Activated CD8-positive, alpha-beta memory T cell treated with anti-CD3 and anti-CD28 coated beads, Interleukin-2, amount 50 U/mL, for 1 hour (primary cell): ENCODE measurements around the gene GNPTG.
A peak's percentile ranks its signal among the peaks of the same experiment; 100 is the strongest.

ENCODE experiments used
- DNase-seq: peaks from one replicate; pipeline ENCODE4 v3.0.0-alpha.2; 2020; ENCODE audit errors: extremely low read depth

Gene GNPTG

DNA sequence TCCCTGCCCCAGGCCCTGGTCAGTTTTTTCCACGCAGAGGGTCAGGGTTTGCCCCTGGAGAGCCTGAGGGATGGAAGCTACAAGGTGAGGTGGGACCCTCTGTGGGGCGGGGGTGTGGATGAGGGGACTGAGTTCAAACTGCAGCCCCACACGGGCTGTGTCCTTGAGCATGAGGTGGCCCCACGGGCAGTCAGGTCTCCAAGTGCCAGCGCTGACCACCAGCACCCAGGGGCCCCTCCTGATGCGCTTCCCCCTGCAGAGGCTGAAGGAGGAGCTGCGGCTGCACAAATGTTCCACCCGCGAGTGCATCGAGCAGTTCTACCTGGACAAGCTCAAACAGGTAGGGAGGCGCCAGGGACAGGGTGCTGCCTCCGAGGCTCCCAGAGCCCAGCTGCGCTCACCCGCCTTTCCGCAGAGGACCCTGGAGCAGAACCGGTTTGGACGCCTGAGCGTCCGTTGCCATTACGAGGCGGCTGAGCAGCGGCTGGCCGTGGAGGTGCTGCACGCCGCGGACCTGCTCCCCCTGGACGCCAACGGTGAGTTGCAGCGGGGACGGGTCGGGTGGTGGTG, 4.4 kb upstream of the GNPTG start:
- DNase-seq, result no peak

DNA sequence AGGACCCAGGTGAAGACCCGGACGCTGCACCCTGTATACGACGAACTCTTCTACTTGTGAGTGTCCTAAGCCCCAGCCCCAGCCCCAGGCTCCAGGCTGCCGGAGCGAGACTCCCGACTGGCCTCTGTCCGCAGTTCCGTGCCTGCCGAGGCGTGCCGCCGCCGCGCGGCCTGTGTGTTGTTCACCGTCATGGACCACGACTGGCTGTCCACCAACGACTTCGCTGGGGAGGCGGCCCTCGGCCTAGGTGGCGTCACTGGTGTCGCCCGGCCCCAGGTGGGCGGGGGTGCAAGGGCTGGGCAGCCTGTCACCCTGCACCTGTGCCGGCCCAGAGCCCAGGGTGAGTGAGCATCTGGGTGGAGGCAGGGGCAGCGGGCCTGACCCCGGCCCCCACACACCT, 3.8 kb upstream of the GNPTG start:
- no peak for DNase-seq

DNA sequence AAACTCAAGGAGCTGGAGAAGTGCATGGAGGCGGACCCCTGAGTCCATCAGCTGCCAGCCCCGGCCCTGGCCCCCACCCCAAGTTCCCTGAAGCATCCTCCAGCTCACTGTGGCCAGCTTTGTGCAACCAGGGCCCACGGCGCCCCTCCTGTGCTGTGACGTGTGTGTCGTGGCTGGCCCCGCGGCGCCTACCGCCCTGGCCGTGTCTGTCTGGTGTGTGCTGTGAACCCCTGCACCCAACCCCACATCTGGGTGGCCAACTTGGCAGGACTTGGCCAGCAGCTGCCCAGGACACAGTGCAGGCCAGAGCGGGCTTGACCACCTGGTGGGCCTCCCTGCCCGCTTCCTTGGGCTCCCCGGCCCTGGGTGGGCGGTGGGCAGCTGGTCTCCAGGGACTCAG, 3.3 kb upstream of the GNPTG start:
- DNase-seq, result no peak

DNA sequence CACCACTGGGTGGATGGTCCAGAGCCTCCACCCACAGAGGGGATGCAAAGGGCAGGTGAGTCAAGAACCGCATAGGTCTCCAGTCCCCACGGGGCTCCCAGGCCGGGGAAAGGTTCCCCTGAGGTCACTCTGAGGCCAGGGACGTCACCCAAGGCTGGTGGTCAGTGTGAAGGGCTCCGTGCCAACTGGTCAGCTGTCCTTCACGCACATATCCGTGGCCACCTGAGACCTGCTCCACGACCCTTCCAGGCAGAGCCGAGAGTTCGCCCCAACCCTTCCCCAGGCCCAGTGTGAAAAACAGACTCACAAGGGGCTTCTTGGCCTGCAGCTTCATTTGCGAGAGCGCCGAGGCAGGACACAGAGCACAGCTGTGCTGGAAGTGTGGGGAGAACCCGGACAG, 2.8 kb upstream of the GNPTG start:
- DNase-seq, result no peak

DNA sequence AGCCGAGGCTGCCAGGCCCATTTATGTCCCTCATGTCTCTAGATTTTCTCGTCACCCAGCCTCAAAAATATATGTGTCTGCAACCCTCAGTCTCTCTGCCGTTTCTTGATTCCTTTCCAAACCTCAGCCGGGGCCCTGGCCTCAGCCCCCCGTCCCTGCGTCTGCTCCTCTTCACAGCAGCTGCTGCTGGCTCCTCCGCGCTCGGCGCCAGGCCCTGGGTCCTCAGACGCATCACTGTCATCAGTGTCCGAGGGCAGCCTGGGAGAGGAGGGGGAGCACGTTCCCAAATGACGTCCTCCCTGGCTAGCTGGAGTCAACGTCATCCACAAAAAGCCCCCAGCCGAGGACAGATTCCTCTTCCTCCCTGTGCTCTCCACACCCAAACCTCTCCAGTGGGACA, 2.4 kb upstream of the GNPTG start:
- DNase-seq, result no peak

DNA sequence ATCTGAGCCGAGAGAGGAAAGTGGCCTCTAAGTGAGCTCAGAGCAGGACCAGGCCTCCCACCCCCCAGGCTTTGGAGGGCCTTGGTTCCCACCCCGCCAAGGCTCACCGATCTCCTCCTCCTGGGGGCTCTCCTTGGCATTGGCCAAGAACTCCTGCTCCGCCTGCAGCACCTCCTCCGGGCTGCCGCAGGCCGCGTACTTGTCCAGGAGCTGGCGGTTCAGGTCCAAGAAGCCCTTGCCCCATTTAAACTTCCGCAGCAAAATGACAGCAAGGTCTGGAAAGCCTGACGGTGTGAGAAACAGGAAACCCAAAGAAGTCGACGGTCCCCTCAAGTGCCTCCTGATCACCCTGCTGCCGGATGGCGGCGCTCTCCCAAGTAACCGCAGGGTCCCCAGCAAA, 1.8 kb upstream of the GNPTG start:
- DNase-seq, result no peak

DNA sequence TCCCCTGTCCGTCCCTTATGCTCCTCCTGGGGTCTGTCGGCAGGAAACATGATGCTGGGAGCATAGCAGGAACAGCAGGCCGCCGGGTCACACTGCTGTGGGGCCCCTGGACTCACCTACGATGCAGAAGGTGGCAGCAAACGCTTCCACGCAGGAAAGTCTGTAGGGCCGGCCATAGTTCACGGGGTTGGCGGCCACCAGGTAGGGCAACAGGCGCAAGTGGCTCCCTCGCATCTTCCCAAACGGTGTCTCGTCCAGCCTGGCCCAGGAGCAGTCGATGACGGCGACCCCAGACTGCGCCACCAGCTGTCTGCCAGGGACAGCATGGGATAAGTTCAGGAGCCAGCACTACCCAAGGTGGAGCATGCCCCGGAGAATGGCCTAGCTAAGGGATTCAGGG, 1.0 kb upstream of the GNPTG start:
- no peak for DNase-seq

DNA sequence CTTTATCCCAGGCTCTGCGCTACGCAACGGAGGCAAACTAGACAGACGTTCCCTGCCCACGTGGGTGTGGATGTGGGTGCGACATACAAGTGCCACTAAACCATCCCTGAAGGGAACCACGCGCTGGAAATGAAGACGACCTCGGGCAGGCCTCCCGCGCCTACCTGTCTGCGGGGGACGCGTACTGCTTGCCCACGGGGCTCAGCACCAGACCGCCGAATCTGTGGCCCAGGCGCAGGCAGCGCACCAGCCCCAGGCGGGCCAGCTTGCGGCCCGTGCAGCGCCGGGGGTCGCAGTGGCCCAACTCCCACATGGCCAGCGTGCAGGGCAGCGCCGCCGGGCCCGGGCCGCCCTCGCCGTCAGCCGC, 533 bp upstream of the GNPTG start:
- DNase-seq, result no peak

DNA sequence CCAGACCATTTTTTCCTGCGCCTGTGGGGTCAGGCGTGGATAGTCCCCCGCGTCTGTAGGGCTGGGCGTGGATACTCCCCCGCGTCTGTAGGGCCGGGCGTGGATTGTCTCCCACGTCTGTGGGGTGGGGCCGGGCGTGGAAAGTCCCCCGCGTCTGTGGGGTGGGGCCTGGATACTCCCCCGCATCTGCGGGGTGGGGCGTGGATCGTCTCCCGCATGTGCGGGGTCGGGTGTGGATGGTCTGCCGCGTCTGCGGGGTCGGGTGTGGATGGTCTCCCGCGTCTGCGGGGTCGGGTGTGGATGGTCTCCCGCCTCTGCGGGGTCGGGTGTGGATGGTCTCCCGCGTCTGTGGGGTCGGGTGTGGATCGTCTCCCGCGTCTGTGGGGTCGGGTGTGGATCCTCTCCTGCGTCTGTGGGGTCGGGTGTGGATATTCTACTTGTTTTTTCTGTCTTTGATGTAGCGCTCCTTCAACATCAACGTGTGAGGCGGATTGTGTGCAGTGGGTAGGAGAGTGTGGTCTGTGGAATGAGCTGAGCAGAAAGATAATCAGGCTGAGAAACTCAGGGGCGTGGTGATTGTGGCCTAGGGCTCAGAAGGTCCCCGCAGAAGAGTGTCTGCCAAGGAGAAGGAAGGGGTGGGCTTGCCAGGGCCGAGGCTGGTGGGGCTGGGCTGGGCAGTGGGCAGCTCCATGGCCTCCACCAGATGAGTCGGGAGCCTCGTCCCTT, 3.2 kb downstream of the GNPTG start:
- DNase-seq, result no peak

DNA sequence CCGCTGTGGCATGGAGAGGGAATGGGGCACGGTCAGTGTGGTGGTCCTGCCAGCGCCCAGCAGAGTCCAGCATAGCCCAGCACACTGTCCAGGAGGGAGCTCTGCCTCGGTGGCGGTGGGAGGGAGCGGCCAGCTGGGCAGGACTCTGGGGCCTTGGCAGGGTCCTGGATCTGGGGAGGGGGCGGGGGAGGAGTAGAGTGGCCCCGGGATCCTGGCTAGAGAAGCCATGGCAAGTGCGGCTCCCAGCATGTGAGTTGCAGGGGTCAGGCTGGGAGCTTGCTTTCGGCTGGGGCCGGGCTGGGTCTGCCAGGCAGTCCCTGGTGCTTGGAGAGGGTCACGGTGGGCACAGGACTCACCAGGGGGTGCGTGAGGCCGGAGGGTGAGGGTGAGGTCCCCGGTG, 3.9 kb downstream of the GNPTG start:
- no peak for DNase-seq

DNA sequence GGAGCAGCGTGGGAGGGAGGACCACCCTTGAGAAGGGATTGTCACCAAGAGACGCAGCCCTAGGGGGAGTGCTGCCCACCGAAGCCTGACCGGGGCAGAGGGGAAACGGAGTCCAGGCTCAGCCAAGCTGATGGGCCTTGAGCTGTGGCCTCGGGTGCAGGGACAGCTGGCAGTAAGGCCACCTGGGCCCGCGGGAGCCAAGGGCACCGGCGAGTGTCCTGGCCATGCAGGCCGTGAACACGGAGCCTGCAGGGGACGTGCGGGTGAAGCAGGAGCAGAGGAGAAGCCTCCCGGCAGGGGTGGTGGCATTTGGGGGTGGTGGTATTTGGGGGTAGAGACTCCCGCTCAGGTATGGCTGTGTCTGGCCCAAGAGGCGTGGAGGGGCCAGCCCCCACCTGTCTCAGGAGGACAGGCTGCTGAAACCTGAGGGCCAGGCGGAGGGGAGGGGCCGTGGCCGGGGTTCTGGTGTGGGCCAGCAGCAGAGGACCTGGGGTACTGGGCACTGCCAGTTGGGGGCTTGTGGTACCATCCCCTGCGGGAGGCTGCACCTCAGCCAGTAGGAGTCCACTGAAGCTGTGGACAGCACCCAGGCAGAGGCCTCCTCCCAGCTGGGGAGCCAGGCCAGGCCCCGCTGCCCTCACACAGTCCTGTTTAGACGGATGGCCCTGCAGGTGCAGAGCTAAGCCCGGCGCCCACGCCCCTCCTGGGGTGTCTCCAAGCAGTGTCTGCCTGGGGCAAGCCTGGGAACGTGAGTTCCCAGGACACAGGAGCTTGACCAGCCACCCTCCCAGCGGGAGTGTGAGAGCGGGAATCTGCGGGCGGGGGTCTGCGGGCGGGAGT, 4.5 kb downstream of the GNPTG start:
- no peak for DNase-seq

DNA sequence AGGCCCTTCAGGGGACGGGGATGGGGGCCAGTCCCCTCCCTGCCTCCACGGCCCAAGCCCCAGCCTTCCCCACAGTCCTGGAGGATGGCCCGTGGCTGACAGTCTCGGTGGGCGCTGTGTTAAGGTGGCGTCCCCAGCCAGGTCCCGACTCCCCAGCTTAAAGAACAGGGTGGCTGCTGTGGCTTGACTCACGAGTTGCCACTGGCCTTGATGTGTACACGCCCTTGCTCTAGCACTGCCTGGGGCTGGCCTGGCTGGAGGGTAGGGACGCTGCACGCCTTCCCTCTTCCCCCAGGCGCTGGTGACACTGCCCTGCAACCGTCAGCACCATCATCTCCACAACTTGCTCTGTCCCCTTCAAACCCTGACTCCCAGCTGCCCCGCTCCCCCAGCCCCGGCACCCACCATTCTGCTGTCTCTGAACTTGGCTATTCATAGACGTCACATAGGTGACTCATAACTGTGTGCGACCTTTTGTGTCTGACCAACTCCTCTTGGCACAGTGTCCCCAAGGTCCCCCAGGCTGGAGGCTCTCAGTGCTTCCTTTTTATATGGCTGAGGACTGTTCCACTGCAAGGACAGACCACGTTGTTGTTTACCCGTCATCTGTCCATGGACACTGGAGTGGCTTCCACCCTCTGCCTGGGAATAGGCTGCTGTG, 6.3 kb downstream of the GNPTG start:
- no peak for DNase-seq

DNA sequence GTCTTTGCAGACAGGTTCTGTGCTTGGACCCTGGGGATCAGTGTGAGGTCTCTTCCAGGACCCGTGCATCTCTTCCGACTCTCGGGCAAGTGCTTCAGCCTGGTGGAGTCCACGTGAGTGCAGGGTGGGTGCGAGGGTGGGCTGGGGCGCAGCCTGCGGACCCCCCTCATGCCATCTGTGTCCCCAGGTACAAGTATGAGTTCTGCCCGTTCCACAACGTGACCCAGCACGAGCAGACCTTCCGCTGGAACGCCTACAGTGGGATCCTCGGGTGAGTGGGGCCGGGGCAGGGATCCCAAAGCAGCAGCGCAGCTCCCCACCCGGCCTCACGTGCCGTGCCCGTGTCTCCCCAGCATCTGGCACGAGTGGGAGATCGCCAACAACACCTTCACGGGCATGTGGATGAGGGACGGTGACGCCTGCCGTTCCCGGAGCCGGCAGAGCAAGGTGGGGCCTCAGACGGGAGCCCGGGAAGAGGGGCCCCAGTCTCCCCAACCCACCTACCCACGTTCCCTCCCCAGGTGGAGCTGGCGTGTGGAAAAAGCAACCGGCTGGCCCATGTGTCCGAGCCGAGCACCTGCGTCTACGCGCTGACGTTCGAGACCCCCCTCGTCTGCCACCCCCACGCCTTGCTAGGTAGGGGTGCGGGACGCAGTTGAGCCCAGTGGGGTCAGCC, 10.1 kb downstream of the GNPTG start:
- no peak for DNase-seq

DNA sequence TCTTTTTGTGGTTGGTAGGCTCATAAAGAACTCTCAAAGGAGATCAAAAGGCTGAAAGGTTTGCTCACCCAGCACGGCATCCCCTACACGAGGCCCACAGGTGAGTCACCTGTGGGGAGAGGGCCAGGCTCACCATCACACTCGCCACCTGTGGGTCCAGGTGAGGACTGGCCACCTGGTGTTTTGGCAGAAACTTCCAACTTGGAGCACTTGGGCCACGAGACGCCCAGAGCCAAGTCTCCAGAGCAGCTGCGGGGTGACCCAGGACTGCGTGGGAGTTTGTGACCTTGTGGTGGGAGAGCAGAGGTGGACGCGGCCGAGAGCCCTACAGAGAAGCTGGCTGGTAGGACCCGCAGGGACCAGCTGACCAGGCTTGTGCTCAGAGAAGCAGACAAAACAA, 11.1 kb downstream of the GNPTG start:
- DNase-seq, result no peak

DNA sequence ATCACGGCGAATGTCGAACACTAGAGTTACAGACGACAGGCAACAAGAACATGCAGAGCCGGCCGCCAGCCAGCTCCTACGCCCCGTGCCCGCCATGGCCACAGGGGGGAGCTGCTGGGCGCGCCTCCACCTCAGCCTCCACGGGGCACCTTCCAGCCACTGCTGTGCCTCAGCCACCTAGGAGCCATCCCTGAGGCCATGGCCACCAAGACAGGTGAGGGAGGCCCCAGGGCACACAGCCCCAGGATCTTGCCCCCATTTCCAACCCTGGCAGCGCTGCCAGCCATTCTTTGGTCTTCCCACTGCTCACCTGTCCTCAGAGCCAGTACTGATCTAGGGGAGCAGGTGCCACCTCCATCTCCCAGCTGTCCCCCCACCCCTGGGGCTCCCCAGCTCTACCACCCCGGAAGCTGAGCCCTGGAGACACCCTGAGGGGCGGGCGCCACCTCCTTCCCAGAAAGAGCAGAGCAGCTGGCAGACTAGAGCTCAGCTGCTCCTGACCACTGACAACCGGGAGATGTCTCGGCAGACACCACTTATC, 11.8 kb downstream of the GNPTG start:
- DNase-seq, result peak; percentile 17

DNA sequence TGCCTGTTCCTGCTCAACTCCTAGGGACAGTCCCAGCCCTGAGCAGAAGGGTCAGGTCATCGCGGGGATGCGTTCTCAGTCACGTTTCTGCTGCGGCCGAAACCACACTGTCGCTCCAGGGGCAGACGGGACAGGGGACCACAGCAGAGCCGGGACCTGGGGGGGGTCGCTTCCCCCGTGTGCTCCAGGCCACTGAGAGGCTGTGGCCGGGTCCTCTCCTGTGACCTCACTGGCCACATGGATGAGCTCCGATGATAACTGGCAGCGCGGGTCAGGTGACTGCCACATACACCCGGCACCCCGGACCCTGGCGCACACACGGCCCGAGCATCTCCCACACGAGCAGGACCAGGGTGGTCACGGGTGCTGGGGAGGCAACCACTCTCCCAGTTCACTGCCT, 12.8 kb downstream of the GNPTG start:
- DNase-seq, result no peak

DNA sequence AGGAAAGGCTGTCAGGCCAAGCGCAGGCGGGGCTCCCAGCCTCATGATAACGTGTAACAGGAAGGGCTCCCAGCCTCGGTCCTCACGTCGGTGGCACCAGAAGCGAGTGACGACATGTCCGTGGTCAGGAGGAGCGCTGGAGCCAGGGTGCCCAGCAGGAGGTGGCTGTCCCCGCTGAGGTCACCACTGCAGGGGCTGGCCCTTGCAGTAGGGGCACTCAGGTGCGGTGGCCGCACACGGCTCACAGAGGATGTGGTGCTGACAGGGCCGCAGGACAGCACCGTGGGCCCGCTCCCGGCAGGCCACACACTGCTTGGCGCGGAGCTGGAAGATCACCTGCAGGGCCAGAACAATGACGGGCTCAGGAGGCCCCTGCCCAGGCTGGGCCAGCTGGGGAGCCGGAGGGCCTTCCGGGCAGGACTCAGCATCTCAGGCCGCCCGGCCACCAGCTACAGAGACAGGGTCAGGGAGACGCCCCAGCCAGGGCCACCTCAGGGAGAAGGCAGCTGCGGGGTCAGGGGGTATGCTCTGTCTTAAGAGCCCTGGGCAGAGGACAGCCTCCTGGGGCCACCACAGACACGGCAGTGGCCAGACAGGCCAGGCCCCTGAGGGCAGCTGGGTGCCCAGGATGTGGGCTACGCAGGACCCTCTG, 14.5 kb downstream of the GNPTG start:
- no peak for DNase-seq

DNA sequence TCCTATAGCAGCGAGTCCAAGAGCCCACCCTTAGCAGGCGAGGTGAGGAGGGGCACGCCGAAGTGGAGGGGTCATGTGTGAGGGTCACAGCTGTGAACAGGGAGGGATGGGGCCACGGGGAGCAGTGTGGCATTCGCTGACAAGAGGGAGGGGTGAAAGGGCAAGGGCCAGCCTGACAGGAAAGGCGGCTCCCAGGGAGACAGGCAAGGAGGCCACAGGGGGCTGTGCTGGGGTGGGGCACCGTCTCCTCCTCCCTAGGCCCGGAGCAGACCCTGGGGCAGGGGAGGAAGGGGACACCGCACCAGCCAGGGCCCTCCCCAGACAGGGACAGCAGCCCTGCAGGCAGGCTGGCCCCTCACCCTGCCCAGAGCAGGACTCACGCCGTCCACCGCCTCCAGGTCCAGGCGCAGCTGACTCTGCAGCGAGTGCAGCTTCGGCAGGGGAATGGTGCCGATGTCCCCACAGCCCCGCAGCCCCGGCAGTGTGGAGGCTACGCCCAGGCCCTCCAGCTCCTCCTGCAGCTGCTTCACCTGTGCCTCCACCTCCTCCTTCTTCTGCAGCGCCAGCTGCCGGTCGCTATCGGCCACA, 15.1 kb downstream of the GNPTG start:
- DNase-seq, result no peak

DNA sequence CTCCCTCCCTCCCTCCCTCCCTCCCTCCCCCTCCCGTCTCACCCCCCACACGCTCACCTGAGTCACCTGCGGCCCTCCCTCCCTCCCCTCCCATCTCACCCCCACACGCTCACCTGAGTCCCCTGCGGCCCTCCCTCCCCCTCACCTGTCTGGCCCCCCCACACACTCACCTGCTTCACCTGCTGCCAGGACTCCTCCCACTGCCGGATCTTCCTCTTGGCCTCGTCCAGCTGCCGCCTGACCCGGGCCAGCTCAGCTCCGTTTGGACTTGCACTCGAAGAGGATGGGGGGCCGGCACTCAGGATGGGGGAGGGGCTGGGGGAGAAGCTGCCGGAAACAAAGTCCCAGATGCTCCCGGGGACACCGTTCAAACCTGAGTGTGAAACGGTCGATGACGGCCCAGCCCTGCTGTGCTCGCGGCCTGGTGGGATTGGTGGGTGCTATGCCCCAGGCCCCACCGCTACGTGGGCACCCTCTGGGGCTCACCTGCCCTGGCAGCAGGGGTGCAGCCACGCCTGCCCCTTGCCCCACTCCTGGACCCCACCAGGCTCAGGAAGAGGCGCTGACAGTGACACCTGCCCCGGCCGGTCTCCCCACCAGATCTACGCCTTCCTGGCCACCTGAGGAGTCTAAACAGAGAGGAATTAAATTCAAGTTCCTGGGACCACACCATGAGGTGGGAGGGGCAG, 15.9 kb downstream of the GNPTG start:
- DNase-seq, result no peak
